Pons (tissue), 1 donor: ENCODE results near the gene TMPRSS15.
"Not testable (repeated sequence)": the region's sequence is repeated elsewhere in the genome, so short reads cannot be mapped to it uniquely, and the experiment has no call there.

Experiments used
- DNase-seq: peaks from one replicate; pipeline ENCODE4 v3.0.0-alpha.2; 2016; ENCODE audit warnings: low spot score

Gene TMPRSS15

DNA sequence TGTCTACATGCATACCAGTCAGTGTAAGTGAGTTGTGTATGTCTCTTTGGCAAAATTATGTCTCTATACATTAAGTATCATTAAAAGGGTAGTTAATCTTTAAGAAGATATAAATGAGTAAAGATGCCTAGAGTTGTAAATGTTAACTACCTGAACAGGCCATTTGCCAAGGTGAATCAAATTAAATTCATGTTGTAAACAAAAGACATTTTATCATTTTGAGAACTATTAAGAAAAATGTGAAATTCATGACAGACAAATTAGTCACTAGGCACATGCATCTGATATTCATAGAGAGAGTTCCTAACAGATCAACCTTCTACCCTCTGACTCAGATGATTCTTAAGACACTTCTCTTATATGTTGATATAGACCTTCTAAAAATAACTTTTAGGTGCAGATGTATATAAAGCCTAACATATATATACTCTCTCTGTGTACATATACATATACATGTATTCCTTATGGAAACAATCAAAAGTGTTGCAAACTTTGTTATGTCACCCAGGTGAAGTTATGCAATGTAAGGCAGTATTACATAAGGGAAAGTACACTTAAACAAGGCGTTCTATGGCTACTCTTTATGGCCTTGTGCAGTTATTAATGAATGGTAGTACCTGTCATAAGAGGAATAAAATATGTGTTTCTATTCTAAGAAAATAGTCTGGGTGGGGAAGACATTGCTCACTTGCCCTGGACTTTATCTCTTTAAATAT, at the start of gene TMPRSS15:
Gene TMPRSS15, minus strand, starts transcription at position 51 of the 716 bp plus-strand sequence. CDS start 163 bp downstream, outside the sequence.
- no peak for DNase-seq

DNA sequence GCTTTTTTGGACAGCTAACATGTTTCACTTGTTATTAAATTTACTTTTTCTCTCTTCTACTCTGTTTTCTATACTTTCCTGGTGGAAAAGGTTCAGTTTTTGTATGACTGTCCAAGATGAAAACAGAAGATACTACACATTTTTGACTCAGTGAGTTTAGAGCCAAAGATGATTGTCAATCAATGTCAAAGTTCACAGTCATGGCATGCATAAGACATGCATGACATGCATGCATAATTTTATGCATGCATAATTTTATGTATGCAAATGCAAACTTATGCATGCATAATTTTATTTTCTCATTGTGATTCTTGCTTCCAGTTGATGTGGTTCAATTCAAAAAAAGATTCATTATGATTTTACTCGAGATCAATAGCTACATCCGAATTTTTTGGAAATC, 48.1 kb upstream of the TMPRSS15 start:
- no peak for DNase-seq

GRCh38 chr21:18449605-18450550, 46.3 kb upstream of the TMPRSS15 start:
- no peak for DNase-seq

DNA sequence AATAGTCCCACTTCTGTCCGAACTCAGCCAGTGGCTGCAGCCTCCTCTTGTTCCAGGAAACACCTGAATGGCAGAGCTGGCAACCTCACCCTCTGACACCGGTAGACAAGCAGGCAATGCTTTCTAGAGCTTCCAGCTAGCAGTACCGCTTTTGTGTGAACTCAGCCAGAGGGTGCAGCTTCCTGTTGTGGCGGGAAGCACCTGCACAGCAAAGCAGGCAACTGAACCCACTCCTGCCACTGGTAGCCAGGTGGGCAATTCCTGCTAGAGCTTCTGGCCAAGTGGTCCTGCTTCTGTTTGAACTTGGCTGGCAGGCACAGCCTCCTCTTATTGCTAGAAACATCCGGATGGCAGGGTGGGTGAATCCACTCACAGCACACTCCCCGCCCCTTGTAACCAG, 40.1 kb upstream of the TMPRSS15 start:
- no peak for DNase-seq

DNA sequence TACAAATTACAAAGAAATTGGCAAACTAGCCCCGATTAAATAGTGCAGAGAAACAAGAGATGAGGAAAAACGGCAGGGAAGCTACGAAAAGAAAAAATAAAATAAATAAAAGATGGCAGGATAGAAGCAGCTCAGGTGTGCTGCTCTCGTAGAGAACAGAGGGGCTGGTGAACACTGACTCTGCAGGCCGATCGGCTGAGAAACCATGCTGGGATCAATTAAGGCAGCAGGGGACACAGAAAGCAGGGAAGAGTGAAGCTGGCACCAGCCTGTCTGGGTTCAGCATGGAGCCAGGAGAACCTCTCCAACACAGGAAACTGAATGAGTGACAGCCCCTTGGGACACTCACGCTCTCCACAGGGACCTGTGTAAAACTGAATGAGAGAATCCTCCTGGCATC, 39.5 kb upstream of the TMPRSS15 start:
- DNase-seq = no peak

DNA sequence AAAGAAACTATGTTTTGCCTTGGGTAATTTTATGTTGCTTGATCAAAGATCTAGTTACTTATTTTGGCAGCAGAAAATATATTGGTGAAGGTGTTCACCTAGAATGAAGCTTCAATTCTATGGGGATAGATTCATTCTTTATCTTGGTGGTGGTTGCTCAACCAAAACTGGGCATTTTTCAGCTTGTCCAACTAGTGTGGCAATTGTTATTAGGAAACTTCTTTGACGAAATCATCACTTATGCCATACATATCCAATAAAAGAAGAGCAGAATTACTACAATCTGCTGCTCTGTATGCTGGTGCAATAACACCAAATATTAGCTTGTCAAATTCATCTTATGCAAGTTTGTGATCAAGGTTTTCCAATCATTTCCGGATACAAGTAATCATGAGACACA, 26.8 kb upstream of the TMPRSS15 start:
- DNase-seq = no peak

DNA sequence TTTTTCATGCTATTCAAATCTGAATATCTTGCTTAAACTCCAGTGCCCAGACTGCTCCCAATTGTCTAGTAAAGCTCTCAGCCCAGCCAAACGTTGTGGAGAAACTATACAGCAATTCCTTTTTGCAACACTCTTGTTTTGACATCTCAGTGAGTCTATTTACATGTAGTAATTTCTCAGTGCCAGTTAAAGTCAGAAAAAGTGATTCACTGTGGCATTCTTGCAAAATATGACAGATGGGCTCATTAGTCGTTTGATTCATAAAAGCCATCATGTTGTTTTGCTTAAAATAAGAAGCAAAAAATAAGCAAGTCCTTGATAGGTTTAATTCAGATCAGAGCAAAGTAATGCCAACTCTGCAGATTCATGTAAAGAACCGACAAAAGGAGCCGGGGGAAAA, 20.7 kb upstream of the TMPRSS15 start:
- no peak for DNase-seq

DNA sequence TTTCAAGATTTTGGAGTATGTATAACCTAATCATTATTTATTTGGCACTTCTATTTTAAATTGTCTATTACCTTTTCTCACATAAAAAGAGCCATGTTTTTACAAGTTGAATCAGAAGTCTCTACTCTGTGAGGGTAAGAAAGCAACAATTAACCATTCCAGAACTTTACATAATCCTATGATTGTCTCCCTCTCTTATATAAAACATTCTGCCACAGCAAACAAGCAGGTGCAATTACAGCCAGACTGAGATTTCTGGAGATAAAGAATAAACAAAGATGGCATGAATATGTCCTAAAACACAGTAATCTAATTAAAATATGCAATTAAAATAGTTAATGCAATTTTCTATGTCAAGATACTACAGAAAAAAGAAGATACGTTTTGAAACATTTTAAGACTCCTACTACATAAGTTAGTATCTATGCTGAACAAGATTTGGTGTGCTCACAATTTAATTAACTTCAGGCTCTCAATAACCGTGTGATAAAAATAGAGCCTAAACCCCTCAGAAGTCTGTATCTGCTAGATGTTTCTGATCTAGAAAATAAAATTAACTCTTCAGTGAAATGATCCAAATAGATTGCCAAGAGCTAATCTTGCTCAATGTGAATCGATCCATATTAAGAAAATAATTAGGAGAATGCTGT, 13.7 kb upstream of the TMPRSS15 start:
- no peak for DNase-seq

DNA sequence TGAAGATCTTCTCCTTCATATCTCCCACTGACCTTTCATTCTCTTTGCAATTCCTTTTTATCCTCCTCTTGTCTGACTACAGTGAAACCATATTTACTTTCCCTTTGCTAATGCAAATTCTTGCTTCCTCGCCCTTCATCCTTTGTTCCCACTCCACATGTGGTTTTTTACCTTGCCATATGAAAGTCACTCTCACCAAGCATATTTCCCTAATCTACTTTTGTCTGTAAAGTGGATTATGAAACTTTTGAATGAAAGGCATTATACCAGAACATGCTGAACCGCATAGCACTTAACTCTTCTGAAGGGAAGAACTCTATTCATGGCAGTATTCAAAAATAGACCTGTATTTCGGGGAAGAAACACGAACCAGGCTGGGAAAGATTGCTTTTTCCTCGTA, 8.0 kb upstream of the TMPRSS15 start:
- DNase-seq = no peak

- no peak for DNase-seq
Measured at GRCh38 chr21:18409579-18409978, 6.0 kb upstream of the TMPRSS15 start.

DNA sequence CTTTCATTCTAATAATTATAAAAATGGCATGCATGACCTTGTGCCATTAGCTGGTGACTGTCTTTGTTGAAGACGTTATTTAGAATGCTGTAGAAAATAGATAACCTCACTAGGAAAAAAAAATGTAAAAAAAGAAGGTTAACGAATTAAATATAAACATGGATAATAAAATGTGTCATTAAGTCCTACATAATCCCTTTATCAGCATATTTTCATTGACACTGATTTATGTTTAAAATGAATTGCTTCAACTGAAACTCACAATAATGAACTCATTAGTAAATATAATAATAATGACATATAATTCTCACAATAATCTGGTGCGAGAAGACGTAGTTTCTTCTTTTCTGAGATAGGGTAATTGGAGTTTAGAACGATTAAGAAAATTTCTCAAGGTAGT, 4.7 kb downstream of the TMPRSS15 start:
- no peak for DNase-seq

GRCh38 chr21:18387994-18388393, 15.6 kb downstream of the TMPRSS15 start:
- no peak for DNase-seq

GRCh38 chr21:18384771-18385170, 18.8 kb downstream of the TMPRSS15 start:
- DNase-seq = peak; percentile 45

- DNase-seq = not testable (repeated sequence)
Measured at GRCh38 chr21:18382934-18383619, 20.5 kb downstream of the TMPRSS15 start.

DNA sequence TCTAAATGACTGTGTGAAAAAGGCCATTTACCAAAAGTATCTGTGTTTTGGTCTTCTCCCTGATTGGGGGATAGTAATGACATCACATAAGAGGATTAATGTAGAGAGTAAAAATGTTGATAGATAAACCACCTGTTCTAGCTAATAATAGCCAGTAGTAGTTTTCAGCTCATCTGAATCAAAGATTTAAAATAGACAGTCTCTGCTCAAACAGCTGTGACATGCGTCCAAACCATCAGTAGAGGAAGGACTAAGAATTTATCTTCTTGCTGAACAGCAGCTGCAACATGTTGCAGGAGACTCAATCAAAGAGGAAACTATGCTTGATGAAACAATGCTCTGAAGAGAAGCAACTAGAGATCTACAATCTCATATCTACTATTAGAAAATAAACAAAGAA, 21.4 kb downstream of the TMPRSS15 start:
- DNase-seq = no peak

GRCh38 chr21:18373606-18374005, 30.0 kb downstream of the TMPRSS15 start:
- no peak for DNase-seq

DNA sequence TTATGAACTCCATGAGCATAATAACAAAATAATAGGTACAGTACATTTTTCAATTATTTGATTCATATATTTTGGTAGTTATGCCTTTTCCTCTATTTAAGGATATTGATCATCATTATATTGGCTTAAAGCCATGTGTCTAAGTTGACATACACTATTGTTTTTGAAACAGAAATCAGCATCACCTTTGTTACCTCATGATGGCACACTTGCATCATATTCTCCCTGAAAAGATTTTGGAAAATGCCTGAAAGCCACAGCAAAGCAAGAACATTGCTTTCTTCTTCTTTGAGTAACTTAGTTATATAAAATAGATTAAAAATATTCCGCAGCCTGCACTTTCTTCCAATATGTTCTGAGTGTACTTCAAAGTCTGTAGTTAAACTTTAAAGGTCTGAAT, 33.3 kb downstream of the TMPRSS15 start:
- DNase-seq = no peak

DNA sequence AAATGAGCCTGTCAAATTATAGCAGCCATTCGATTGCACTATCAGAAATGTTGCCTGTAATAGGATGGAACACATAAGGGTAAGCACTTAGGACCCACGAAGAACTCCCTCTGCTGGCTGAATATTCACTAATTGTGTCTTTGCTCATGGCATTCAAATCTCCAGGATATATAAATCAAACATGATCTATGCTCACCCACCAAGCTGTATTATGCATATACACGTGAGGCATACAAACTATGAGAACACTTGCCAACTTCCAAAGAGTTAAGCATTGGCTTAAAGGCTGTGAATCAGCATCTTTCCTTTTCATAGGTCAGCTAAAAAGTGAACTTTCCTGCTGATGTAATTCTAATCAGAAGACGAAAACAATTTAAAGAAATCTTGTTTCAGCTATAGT, 34.5 kb downstream of the TMPRSS15 start:
- peak; percentile 71 for DNase-seq

DNA sequence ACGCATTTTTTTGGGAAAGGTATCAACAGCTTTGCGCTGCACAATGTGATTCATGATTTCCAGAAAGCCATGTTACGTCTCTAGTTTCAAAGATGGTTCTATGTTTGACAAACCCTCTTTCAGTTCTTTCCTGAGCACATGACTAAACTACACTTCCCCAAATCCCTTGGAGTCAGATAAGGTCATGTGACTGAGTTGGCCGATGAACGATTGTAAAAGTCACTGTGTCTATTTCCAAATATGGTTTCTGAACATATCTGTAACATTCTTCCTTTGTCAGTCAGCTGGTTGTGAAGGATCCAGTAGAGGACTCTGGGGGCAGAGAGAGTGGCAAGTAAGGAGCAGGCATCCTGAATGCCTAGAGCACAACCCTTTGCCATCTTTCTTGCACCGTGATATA, 35.4 kb downstream of the TMPRSS15 start:
- no peak for DNase-seq

DNA sequence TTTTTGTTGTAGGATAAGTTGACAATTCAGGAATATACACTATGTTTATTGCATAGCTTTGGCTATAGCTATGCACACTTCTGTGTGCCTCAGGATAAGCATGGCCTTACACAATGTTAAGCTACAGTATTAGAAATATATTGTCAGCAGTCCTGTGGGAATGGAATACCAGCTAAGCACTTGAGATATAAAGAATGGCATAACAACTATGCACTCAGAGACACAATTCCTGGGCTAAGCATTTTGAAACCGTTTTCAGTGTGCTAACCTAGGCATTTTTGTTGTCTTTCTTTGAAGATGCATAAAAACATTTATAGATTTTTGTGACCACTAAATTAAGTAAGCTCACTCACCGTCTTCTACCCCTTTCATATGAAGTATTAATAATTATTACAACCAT, 46.8 kb downstream of the TMPRSS15 start:
- DNase-seq = no peak

DNA sequence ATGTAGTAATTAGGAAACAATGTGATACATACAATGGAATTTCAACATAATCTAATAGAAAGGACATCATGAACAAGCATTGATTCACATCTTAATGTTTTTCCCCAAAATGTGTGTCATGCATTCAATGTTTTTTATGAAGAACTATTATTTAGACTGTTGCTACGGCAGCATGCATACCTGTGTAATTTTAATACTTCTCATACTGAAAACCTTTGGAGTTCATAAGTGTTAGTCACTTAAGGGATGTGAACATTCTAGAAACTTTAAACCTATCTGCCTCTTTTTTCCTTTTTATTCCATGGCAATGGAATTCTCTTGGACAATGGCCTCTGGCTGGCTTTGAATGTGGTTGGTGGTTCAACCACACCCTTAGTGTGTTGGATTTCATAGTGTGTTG, 48.6 kb downstream of the TMPRSS15 start:
- no peak for DNase-seq

GRCh38 chr21:18350216-18350615, 53.4 kb downstream of the TMPRSS15 start:
- no peak for DNase-seq
